Measurements from ENCODE around the gene SYNCRIP. TPM values are rescaled to one million over a fixed set of nuclear protein-coding genes. Genes with fewer than 3 reads are reported as not detected.
A peak's percentile ranks its signal among the peaks of the same experiment; 100 is the strongest.

SYNCRIP gene
- total and polyA plus RNA-seq, 2 of the 13 experiments (the other 11 are each of a cell fraction or from before 2014, with no cell fraction given), result 8.1 to 112 TPM

- no peak for TF ChIP-seq NFYB (CRISPR knock-in tag; IDR thresholded peaks at IDR 0.05)
- peak; percentile 31 for TF ChIP-seq TEAD3 (CRISPR knock-in tag; optimal IDR thresholded peaks at IDR 0.05; ENCODE audit: borderline replicate concordance)
- peak; percentile 88 for TF ChIP-seq ZFX (CRISPR knock-in tag; IDR thresholded peaks at IDR 0.05; ENCODE audit: low read depth)
- TF ChIP-seq ZNF782 (CRISPR knock-in tag; IDR thresholded peaks at IDR 0.05; ENCODE audit: borderline replicate concordance), result peak; percentile 82; the same call in 1 of the 2 replicates
- peak; percentile 62; the same call in 1 of the 2 replicates for TF ChIP-seq ZNF574 (CRISPR knock-in tag; IDR thresholded peaks at IDR 0.05)
- TF ChIP-seq MAF1 (CRISPR knock-in tag; IDR thresholded peaks at IDR 0.05; ENCODE audit: borderline replicate concordance), result no peak
- peak; percentile 76 for TF ChIP-seq HOXA5 (CRISPR knock-in tag; IDR thresholded peaks at IDR 0.05)
- no peak for TF ChIP-seq ZFP90 (CRISPR knock-in tag; IDR thresholded peaks at IDR 0.05; ENCODE audit: borderline replicate concordance)
- TF ChIP-seq TAF15 (IDR thresholded peaks at IDR 0.05; ENCODE audit: low read depth, low read length, poor library complexity, severe bottlenecking), result peak; percentile 70
- TF ChIP-seq MTA3 (CRISPR knock-in tag; IDR thresholded peaks at IDR 0.05), result no peak
- TF ChIP-seq CBFB (CRISPR knock-in tag; IDR thresholded peaks at IDR 0.05), result no peak
- TF ChIP-seq E2F5 (CRISPR knock-in tag; conservative IDR thresholded peaks at IDR 0.05), result no peak; the same call in 1 of the 2 replicates
- TF ChIP-seq, protein P1, sequence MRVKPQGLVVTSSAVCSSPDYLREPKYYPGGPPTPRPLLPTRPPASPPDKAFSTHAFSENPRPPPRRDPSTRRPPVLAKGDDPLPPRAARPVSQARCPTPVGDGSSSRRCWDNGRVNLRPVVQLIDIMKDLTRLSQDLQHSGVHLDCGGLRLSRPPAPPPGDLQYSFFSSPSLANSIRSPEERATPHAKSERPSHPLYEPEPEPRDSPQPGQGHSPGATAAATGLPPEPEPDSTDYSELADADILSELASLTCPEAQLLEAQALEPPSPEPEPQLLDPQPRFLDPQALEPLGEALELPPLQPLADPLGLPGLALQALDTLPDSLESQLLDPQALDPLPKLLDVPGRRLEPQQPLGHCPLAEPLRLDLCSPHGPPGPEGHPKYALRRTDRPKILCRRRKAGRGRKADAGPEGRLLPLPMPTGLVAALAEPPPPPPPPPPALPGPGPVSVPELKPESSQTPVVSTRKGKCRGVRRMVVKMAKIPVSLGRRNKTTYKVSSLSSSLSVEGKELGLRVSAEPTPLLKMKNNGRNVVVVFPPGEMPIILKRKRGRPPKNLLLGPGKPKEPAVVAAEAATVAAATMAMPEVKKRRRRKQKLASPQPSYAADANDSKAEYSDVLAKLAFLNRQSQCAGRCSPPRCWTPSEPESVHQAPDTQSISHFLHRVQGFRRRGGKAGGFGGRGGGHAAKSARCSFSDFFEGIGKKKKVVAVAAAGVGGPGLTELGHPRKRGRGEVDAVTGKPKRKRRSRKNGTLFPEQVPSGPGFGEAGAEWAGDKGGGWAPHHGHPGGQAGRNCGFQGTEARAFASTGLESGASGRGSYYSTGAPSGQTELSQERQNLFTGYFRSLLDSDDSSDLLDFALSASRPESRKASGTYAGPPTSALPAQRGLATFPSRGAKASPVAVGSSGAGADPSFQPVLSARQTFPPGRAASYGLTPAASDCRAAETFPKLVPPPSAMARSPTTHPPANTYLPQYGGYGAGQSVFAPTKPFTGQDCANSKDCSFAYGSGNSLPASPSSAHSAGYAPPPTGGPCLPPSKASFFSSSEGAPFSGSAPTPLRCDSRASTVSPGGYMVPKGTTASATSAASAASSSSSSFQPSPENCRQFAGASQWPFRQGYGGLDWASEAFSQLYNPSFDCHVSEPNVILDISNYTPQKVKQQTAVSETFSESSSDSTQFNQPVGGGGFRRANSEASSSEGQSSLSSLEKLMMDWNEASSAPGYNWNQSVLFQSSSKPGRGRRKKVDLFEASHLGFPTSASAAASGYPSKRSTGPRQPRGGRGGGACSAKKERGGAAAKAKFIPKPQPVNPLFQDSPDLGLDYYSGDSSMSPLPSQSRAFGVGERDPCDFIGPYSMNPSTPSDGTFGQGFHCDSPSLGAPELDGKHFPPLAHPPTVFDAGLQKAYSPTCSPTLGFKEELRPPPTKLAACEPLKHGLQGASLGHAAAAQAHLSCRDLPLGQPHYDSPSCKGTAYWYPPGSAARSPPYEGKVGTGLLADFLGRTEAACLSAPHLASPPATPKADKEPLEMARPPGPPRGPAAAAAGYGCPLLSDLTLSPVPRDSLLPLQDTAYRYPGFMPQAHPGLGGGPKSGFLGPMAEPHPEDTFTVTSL (CRISPR knock-in tag; IDR thresholded peaks at IDR 0.05; ENCODE audit: borderline replicate concordance), result no peak; the same call in 1 of the 2 replicates
- no peak for TF ChIP-seq CENPX (CRISPR knock-in tag; IDR thresholded peaks at IDR 0.05)
- TF ChIP-seq ZBTB20 (CRISPR knock-in tag; IDR thresholded peaks at IDR 0.05; ENCODE audit: borderline replicate concordance, low read depth), result peak; percentile 35; the same call in 1 of the 2 replicates
- no peak for TF ChIP-seq FLYWCH1 (CRISPR knock-in tag; IDR thresholded peaks at IDR 0.05)
- 0 out of 2 replicates have a peak, but pooled peaks have one; percentile 50 for TF ChIP-seq PRDM4 (CRISPR knock-in tag; IDR thresholded peaks at IDR 0.05; ENCODE audit: borderline replicate concordance)
Measured at GRCh38 chr6:85643537-85644278, 1.0 kb upstream of the SYNCRIP start (continued).

All from HepG2 (cell line).